Jurkat, Clone E6-1 (cell line): ENCODE results near the gene ATP1A3. TPM values are rescaled to one million over a fixed set of nuclear protein-coding genes. Genes with fewer than 3 reads are reported as not detected.
"Not testable (repeated sequence)": the region's sequence is repeated elsewhere in the genome, so short reads cannot be mapped to it uniquely, and the experiment has no call there.

Source experiments
- DNase-seq: peaks from one replicate; pipeline ENCODE4 v3.0.0-alpha.2; 2011; ENCODE audit warnings: low read depth, low spot score
- H3K4me3 ChIP-seq: 2 replicates; pipeline ENCODE4 v1.5.1; 2011; ENCODE audit warnings: mild to moderate bottlenecking, low read length, control low read depth, moderate library complexity
- polyA plus RNA-seq: library from polyadenylated mRNA; unstranded; fragments of >200 nt; gene quantifications from one replicate; pipeline ENCODE4 v1.2.1, GENCODE V29; 2012; ENCODE audit warnings: missing spikeins; ENCODE audit not compliant: insufficient read length, insufficient read depth

ATP1A3 gene
- polyA plus RNA-seq, result 48.9 TPM

GRCh38 chr19:41993612-41994483 lies at the start of gene ATP1A3:
Gene ATP1A3, minus strand, starts transcription at chr19:41994230. Its CDS starts 154 bp downstream, at chr19:41994076.
- H3K4me3 ChIP-seq, result peak within 1 kb of the TSS; percentile 87

GRCh38 chr19:42042455-42043170 lies 48.6 kb upstream of the ATP1A3 start:
- DNase-seq, result no peak
- no peak overlapping the region for H3K4me3 ChIP-seq

More at GRCh38 chr19:41993612-41994483, at the start of gene ATP1A3:
- DNase-seq, result peak; percentile 64

- not testable (repeated sequence) for DNase-seq, H3K4me3 ChIP-seq
Observed at GRCh38 chr19:42040491-42040890, 46.5 kb upstream of the ATP1A3 start.

GRCh38 chr19:42040031-42040430 lies 46.0 kb upstream of the ATP1A3 start:
- DNase-seq, result no peak
- no peak overlapping the region for H3K4me3 ChIP-seq

GRCh38 chr19:42038666-42039065 lies 44.6 kb upstream of the ATP1A3 start:
- no peak for DNase-seq
- no peak overlapping the region for H3K4me3 ChIP-seq

- DNase-seq, result no peak
- H3K4me3 ChIP-seq, result no peak overlapping the region
Observed at GRCh38 chr19:42037649-42038048, 43.6 kb upstream of the ATP1A3 start.

GRCh38 chr19:42034640-42035391 lies 40.8 kb upstream of the ATP1A3 start:
- H3K4me3 ChIP-seq, result not testable (repeated sequence)
- DNase-seq, result peak; percentile 76

- DNase-seq, result no peak
- H3K4me3 ChIP-seq, result no peak overlapping the region
Observed at GRCh38 chr19:42033413-42033812, 39.4 kb upstream of the ATP1A3 start.

GRCh38 chr19:42032431-42032830 lies 38.4 kb upstream of the ATP1A3 start:
- no peak overlapping the region for H3K4me3 ChIP-seq
- DNase-seq, result no peak

- DNase-seq, result no peak
- H3K4me3 ChIP-seq, result no peak overlapping the region
Observed at GRCh38 chr19:42030645-42031440, 36.8 kb upstream of the ATP1A3 start.

- no peak overlapping the region for H3K4me3 ChIP-seq
- peak; percentile 14 for DNase-seq
Observed at GRCh38 chr19:42028304-42029216, 34.5 kb upstream of the ATP1A3 start.

- DNase-seq, result no peak
Observed at GRCh38 chr19:42024622-42025111, 30.6 kb upstream of the ATP1A3 start.

GRCh38 chr19:42023943-42024260 lies 29.9 kb upstream of the ATP1A3 start:
- DNase-seq, result no peak
- no peak overlapping the region for H3K4me3 ChIP-seq

More at GRCh38 chr19:42024622-42025111, 30.6 kb upstream of the ATP1A3 start:
- no peak overlapping the region for H3K4me3 ChIP-seq

- no peak overlapping the region for H3K4me3 ChIP-seq
- peak; percentile 16 for DNase-seq
Observed at GRCh38 chr19:42023121-42023942, 29.3 kb upstream of the ATP1A3 start.

- DNase-seq, result no peak
Observed at GRCh38 chr19:42022616-42023015, 28.6 kb upstream of the ATP1A3 start.

GRCh38 chr19:42021185-42021584 lies 27.2 kb upstream of the ATP1A3 start:
- no peak overlapping the region for H3K4me3 ChIP-seq
- peak; percentile 17 for DNase-seq

More at GRCh38 chr19:42022616-42023015, 28.6 kb upstream of the ATP1A3 start:
- no peak overlapping the region for H3K4me3 ChIP-seq
